HCT116 (cell line): ENCODE results near the gene SH3BGR. TPM values are rescaled to one million over a fixed set of nuclear protein-coding genes. Genes with fewer than 3 reads are reported as not detected.

Experiments
- ATAC-seq: fragments of 200-7000 bp; cut with Tn5 transposase; 2 replicates; pipeline ENCODE4 v1.9.1; 2020; ENCODE audit warnings: mild to moderate bottlenecking, moderate library complexity
- BruUV-seq: library from RNA; stranded (reverse); fragments of 400-500 nt; replicated peaks from 2 replicates; lab custom pipeline; 2021; lab: Mats Ljungman, UMichigan
- CTCF ChIA-PET: fragments of 300-600 bp; sonication (Branson Sonifier 250); formaldehyde crosslinking; loops from one replicate; lab custom pipeline; 2021; ENCODE audit warnings: antibody characterized with exemption; lab: Charles Lee
- POLR2A ChIA-PET: fragments of 300-600, 350-600 bp; sonication (Branson Sonifier 250); formaldehyde crosslinking; loops from one replicate; lab custom pipeline; 2021; ENCODE audit warnings: antibody characterized with exemption; lab: Charles Lee
- RAD21 ChIA-PET, 2 experiments: fragments of 300-600 bp; sonication (Branson Sonifier 250); formaldehyde crosslinking; loops; one replicate each; lab custom pipeline; 2023; ENCODE audit warnings: low total read pairs in 2 of 2; ENCODE audit not compliant: uncharacterized antibody in 2 of 2, unreplicated experiment in 2 of 2, low non-redundant PET in 1 of 2; lab: Charles Lee
- DNase-seq: peaks from one replicate; pipeline ENCODE4 v3.0.0-alpha.2; 2010; ENCODE audit warnings: low read depth, low spot score
- H2AFZ ChIP-seq: fragments of 200-600 bp; shearing (Covaris generic), sonication (generic); 2 replicates; pipeline ENCODE4 v1.6.1; 2017; ENCODE audit warnings: low read depth, mixed run types, mixed read lengths, antibody characterized with exemption, low read length; ENCODE audit not compliant: poor library complexity, severe bottlenecking
- H3K27ac ChIP-seq: 2 replicates; pipeline ENCODE4 v1.5.1; 2012; ENCODE audit warnings: low read depth, low read length
- H3K27me3 ChIP-seq: fragments of 200-600 bp; sonication (generic); 2 replicates; pipeline ENCODE4 v1.6.1; 2016; ENCODE audit warnings: mixed run types, low read length, mixed read lengths; ENCODE audit not compliant: insufficient read depth
- H3K36me3 ChIP-seq, 2 experiments: fragments of 200-500 bp in 1 of 2; fragments of 200-600 bp in 1 of 2; sonication (Bioruptor generic) in 1 of 2; sonication (generic) in 1 of 2; 2 replicates each; pipeline versions ENCODE4 v1.5.1 to v1.6.1; 2014 to 2016; ENCODE audit warnings: low read length in 2 of 2, inconsistent platforms in 1 of 2, mixed read lengths in 1 of 2, mixed run types in 1 of 2; ENCODE audit not compliant: insufficient read depth in 2 of 2, control insufficient read depth in 1 of 2
- H3K4me1 ChIP-seq, 2 experiments: fragments of 200-600 bp in 1 of 2; sonication (generic) in 1 of 2; 2 replicates each; pipeline versions ENCODE4 v1.5.1 to v1.6.1; 2012 to 2017; ENCODE audit warnings: low read length in 2 of 2, inconsistent platforms in 1 of 2, mild to moderate bottlenecking in 1 of 2, mixed read lengths in 1 of 2, mixed run types in 1 of 2, moderate library complexity in 1 of 2; ENCODE audit not compliant: insufficient read depth in 2 of 2, control insufficient read depth in 1 of 2
- H3K4me2 ChIP-seq: fragments of 200-600 bp; sonication (generic); 2 replicates; pipeline ENCODE4 v1.6.1; 2017; ENCODE audit warnings: mixed run types, low read length, mixed read lengths
- H3K4me3 ChIP-seq, 2 experiments: fragments of 200-600 bp in 1 of 2; sonication (generic) in 1 of 2; replicated peaks in 1 of 2; 2 replicates each; pipeline ENCODE4 v1.5.1; 2011 to 2016; ENCODE audit warnings: low read length in 2 of 2, control low read depth in 1 of 2, low read depth in 1 of 2, mild to moderate bottlenecking in 1 of 2, mixed read lengths in 1 of 2, mixed run types in 1 of 2
- H3K79me2 ChIP-seq: fragments of 200-600 bp; sonication (generic); 2 replicates; pipeline ENCODE4 v1.6.1; 2017; ENCODE audit warnings: mild to moderate bottlenecking, mixed run types, low read length, moderate library complexity, mixed read lengths; ENCODE audit not compliant: insufficient read depth
- H3K9ac ChIP-seq: fragments of 200-600 bp; sonication (generic); 2 replicates; pipeline ENCODE4 v1.6.1; 2016; ENCODE audit warnings: low read length, mixed read lengths
- H3K9me2 ChIP-seq: fragments of 200-600 bp; sonication (generic), shearing (Covaris generic); 2 replicates; pipeline ENCODE4 v1.6.1; 2017; ENCODE audit warnings: mixed run types, mild to moderate bottlenecking, moderate library complexity; ENCODE audit not compliant: insufficient read depth
- H3K9me3 ChIP-seq, 2 experiments: fragments of 200-500 bp in 1 of 2; fragments of 200-600 bp in 1 of 2; sonication (Bioruptor generic) in 1 of 2; sonication (generic) in 1 of 2; 2 replicates each; pipeline ENCODE4 v1.6.1; 2014 to 2017; ENCODE audit warnings: low read length in 2 of 2, mixed read lengths in 2 of 2, inconsistent platforms in 1 of 2, low read depth in 1 of 2, mild to moderate bottlenecking in 1 of 2, mixed run types in 1 of 2, moderate library complexity in 1 of 2; ENCODE audit not compliant: control insufficient read depth in 1 of 2, insufficient read depth in 1 of 2
- H4K20me1 ChIP-seq: fragments of 200-600 bp; sonication (generic), shearing (Covaris generic); 2 replicates; pipeline ENCODE4 v1.6.1; 2017; ENCODE audit warnings: mixed run types, mild to moderate bottlenecking, moderate library complexity; ENCODE audit not compliant: insufficient read depth
- ATF3 ChIP-seq: IDR thresholded peaks from 2 replicates; pipeline ENCODE4 v1.6.1; 2012
- CBX3 ChIP-seq: IDR thresholded peaks from 2 replicates; pipeline ENCODE4 v1.6.1; 2012; ENCODE audit warnings: low read depth
- CEBPB ChIP-seq: IDR thresholded peaks from 2 replicates; pipeline ENCODE4 v1.6.1; 2012; ENCODE audit warnings: low read depth
- CTCF ChIP-seq, 3 experiments: fragments of 200-600 bp in 1 of 3; sonication (generic) in 1 of 3; IDR thresholded peaks in 2 of 3; conservative IDR thresholded peaks in 1 of 3; 2 replicates each; pipeline ENCODE4 v1.5.1; 2012 to 2017; ENCODE audit warnings: low read depth in 2 of 3, low read length in 2 of 3, antibody characterized with exemption in 1 of 3, borderline replicate concordance in 1 of 3, control low read depth in 1 of 3, mild to moderate bottlenecking in 1 of 3, mixed read lengths in 1 of 3, mixed run types in 1 of 3, moderate library complexity in 1 of 3; ENCODE audit not compliant: insufficient read depth in 1 of 3
- EGR1 ChIP-seq: IDR thresholded peaks from 2 replicates; pipeline ENCODE4 v1.6.1; 2012; ENCODE audit warnings: low read depth
- EZH2 ChIP-seq: fragments of 200-600 bp; sonication (generic); IDR thresholded peaks from 2 replicates; pipeline ENCODE4 v1.6.1; 2017; ENCODE audit warnings: antibody characterized with exemption, mixed run types
- EZH2phosphoT487 ChIP-seq: fragments of 200-600 bp; IDR thresholded peaks from 2 replicates; pipeline ENCODE4 v1.6.1; 2018; ENCODE audit warnings: antibody characterized with exemption, borderline replicate concordance
- JUND ChIP-seq: IDR thresholded peaks from 2 replicates; pipeline ENCODE4 v1.6.1; 2012
- POLR2A ChIP-seq: IDR thresholded peaks from 2 replicates; pipeline ENCODE4 v1.7.0; 2011; ENCODE audit warnings: borderline replicate concordance; ENCODE audit not compliant: insufficient read depth, insufficient read length; ENCODE audit errors: extremely low read depth
- POLR2AphosphoS5 ChIP-seq: IDR thresholded peaks from 2 replicates; pipeline ENCODE4 v1.6.1; 2011; ENCODE audit warnings: mild to moderate bottlenecking, low read depth, low read length, moderate library complexity
- RAD21 ChIP-seq: IDR thresholded peaks from 2 replicates; pipeline ENCODE4 v1.6.1; 2012; ENCODE audit warnings: low read depth, mild to moderate bottlenecking
- REST ChIP-seq: IDR thresholded peaks from 2 replicates; pipeline ENCODE4 v1.6.1; 2012; ENCODE audit warnings: low read depth
- SP1 ChIP-seq: IDR thresholded peaks from 2 replicates; pipeline ENCODE4 v1.6.1; 2012; ENCODE audit warnings: low read depth
- YY1 ChIP-seq: IDR thresholded peaks from 2 replicates; pipeline ENCODE4 v1.6.1; 2011; ENCODE audit warnings: low read length, low read depth, moderate library complexity, mild to moderate bottlenecking; ENCODE audit not compliant: insufficient replicate concordance; ENCODE audit errors: extremely low read depth
- ZFX ChIP-seq: fragments of 450-650 bp; IDR thresholded peaks from 2 replicates; pipeline ENCODE4 v1.6.1; 2017
- ZNF274 ChIP-seq: fragments of 200-500 bp; sonication (Bioruptor generic); IDR thresholded peaks from 2 replicates; pipeline ENCODE4 v1.6.1; 2014; ENCODE audit warnings: mild to moderate bottlenecking, low read depth, low read length, inconsistent platforms
- intact Hi-C: fragments of 100-400 bp; cut with micrococcal nuclease; formaldehyde crosslinking; loops from 2 replicates; pipeline ENCODE4 v1.10.0; 2022
- total RNA-seq: library from RNA; stranded (reverse); gene quantifications from one replicate; pipeline ENCODE4 v1.2.1, GENCODE V29; 2021; ENCODE audit not compliant: unreplicated experiment
- TF ChIP-seq, protein P1 (sequence below): IDR thresholded peaks from 2 replicates; pipeline ENCODE4 v1.6.1; 2012

SH3BGR gene
- total RNA-seq, 1 experiment from 2014 or later, result 4.8 TPM

DNA sequence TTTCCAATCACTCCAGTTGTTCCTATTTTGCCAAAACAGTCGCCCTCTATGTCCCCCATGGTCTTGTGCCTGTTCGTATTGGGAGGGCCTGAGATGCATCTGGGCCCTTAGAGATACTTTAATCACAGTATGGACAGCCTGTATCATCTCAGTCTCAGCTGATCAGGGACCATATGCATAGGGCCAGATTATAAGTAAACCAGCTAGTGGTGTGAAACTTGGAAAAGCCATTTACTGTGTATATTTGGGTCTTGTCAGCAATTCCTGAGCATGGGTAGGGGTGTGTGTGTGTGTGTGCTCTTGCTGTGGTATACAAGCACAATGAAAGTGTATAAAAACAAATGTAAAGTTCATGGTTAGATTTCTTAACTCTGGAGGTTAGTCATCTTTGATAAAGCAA lies 22.8 kb downstream of the SH3BGR start (continued):
- no peak for TF ChIP-seq ZNF274
- TF ChIP-seq POLR2AphosphoS5, result no peak
- TF ChIP-seq, protein P1, sequence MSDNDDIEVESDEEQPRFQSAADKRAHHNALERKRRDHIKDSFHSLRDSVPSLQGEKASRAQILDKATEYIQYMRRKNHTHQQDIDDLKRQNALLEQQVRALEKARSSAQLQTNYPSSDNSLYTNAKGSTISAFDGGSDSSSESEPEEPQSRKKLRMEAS, result no peak
- no peak for TF ChIP-seq POLR2A

DNA sequence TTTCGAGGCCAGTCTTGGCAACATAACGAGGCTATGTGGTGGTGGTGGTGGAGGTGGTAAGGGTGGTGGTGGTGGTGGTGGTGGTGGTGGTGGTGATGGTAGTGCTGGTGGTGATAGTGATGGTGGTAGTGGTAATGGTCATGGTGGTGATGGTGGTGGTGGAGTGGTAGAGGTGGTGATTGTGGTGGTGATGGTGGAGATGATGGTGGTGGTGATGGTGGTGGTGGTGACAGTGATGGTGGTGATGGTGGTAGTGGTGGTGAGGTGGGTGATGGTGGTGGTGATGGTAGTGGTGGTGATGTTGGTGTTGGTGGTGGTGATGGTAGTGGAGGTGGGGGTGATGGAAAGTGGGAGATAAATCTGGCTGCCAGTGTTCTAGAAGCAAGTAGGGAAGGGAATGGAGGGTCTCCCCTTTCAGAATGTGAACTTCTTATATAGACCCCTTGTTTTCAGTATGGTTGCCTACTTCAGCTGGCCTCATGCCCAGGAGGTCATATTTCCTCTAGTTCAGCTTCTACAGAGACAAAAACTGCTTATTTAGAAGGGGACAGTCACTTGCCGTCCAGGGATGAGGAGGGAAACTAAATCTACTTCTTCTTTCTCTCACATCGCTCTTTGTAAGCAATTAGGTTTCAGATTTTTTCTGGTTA lies 27.5 kb downstream of the SH3BGR start:
- H3K4me2 ChIP-seq, result no peak overlapping the region
- ChIA-PET CTCF (no interaction called here), POLR2A (no interaction called here), RAD21 (no interaction called here)
- no peaks in the 10 kb centered on the region for H3K9me3 ChIP-seq
- H3K27me3 ChIP-seq, result no peaks in the 10 kb centered on the region
- ATAC-seq (no peak), DNase-seq (no peak)
- H3K9ac ChIP-seq, result no peak overlapping the region
- no peaks in the 10 kb centered on the region for H3K9me2 ChIP-seq
- no peak overlapping the region for H3K27ac ChIP-seq
- intact Hi-C loops, result no loop called here
- H3K36me3 ChIP-seq, result no peaks in the 10 kb centered on the region
- no peaks in the 10 kb centered on the region for H3K79me2 ChIP-seq
- H4K20me1 ChIP-seq, result no peaks in the 10 kb centered on the region
- no peak overlapping the region for H3K4me3 ChIP-seq
- no peaks in the 10 kb centered on the region for H3K4me1 ChIP-seq
- H2AFZ ChIP-seq, result no peak overlapping the region
- TF ChIP-seq ATF3 (no peak), CBX3 (no peak), CEBPB (no peak), ZNF274 (no peak), CTCF (IDR thresholded peaks at IDR 0.05 in 2 of 3, conservative IDR thresholded peaks at IDR 0.05 in 1 of 3; ENCODE audit: borderline replicate concordance in 1 of 3, insufficient read depth in 1 of 3, low read depth in 2 of 3, low read length in 2 of 3) (no peak), YY1 (no peak), EZH2phosphoT487 (no peak), EGR1 (no peak), REST (no peak), ZFX (no peak), JUND (no peak), RAD21 (no peak), EZH2 (no peak), SP1 (no peak), POLR2A (no peak)
- TF ChIP-seq, protein P1, result no peak
- no TSS peak for BruUV-seq
